ENCODE data around the gene ADARB2.
"Not testable (repeated sequence)": the region's sequence is repeated elsewhere in the genome, so short reads cannot be mapped to it uniquely, and the experiment has no call there.

The ADARB2 gene

GRCh38 chr10:1256432-1256725 is 480.9 kb downstream of the ADARB2 start:
- DNase-seq (no peak), ATAC-seq (replicated peaks) (peak; percentile 35)
- peaks cover 39 to 43% of the 10 kb centered on the region in 2 donors for H3K27me3 Mint-ChIP-seq
- no peak overlapping the region for H3K27ac Mint-ChIP-seq
- peaks cover 8 to 13% of the 10 kb centered on the region in 2 donors for H3K9me3 Mint-ChIP-seq
- peaks cover 9% of the 10 kb centered on the region for H3K36me3 Mint-ChIP-seq (ENCODE audit: insufficient read depth)
- peaks cover 24 to 49% of the 10 kb centered on the region in 2 donors for H3K4me1 Mint-ChIP-seq (ENCODE audit: low read depth in 2 of 2)
- H3K4me3 Mint-ChIP-seq, result peak overlapping the region in 1 of 2 donors; percentile 26

DNA sequence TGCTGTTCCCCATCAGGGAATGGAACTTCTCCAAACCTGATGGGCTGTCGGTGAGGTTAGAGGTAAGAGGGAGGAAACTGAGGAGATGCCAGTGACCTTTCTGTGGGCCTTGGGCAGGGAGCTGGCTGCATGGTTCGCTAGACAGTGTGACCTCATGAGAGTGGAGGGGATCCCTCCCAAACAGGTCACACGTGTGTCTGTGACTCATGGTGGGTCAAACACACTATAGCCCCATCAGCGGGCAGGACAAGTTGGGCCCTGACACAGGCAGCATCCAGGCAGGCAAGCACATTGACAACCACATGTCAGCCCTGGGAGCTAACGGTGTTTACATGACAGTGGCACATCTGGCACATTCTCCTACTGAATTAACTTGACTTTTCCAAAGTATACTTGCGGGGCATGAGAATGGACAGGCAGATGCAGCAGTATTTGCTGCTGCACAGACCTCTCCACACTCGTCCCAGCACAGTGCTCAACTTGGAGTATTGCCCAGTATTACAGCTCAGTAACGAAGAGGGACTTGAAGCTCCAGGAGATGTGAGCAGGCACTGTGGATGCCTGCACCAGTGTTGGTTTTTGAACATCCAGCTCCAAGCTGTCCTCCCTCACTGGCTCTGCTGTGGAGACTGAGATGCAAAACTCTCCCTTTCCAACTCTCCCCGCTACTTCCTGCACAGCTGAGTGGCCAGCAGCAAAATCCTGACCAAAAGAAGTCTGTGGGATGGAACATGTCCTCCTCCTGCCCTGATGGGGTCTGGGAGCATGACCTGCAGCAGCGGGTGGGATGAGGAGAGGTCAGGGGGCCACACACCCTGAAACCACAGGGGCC is 481.5 kb downstream of the ADARB2 start:
- peaks cover 9% of the 10 kb centered on the region for H3K36me3 Mint-ChIP-seq (ENCODE audit: insufficient read depth)

DNA sequence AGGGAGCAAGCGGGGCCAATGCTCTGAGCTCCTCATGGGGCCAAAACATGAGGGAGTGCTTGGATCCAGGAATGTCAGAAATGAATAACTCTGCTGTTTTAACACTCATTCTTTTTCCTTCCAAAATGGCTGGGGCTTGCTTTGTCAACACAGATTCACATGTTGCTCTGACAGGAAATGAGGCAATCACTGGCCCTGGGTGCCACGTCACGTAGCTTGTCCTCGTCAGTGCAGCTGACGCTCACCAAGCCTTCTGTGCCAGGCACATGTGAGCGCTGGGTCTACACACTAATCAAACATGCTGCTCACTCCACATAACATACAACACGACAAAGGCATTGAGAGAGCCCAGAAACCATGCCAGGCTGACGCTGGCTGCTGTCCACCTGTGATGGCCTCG is 482.2 kb downstream of the ADARB2 start:
- H3K27me3 Mint-ChIP-seq, result peaks cover 52 to 56% of the 10 kb centered on the region in 2 donors
- DNase-seq (no peak), ATAC-seq (replicated peaks) (peak; percentile 54)
- peaks cover 8 to 13% of the 10 kb centered on the region in 2 donors for H3K9me3 Mint-ChIP-seq
- H3K27ac Mint-ChIP-seq, result peak overlapping the region in 1 of 2 donors; percentile 54
- H3K4me3 Mint-ChIP-seq, result peak overlapping the region in 1 of 2 donors; percentile 43
- H3K4me1 Mint-ChIP-seq (ENCODE audit: low read depth in 2 of 2), result peaks cover 24 to 49% of the 10 kb centered on the region in 2 donors
- H3K36me3 Mint-ChIP-seq (ENCODE audit: insufficient read depth), result peaks cover 9% of the 10 kb centered on the region

More for the DNA sequence above, 481.5 kb downstream of the ADARB2 start:
- DNase-seq, result no peak
- peak overlapping the region in 1 of 2 donors; percentile 43 for H3K4me3 Mint-ChIP-seq
- H3K27ac Mint-ChIP-seq, result peak overlapping the region in 1 of 2 donors; percentile 54
- H3K4me1 Mint-ChIP-seq (ENCODE audit: low read depth in 2 of 2), result peaks cover 24 to 49% of the 10 kb centered on the region in 2 donors
- H3K27me3 Mint-ChIP-seq, result peaks cover 45 to 49% of the 10 kb centered on the region in 2 donors
- ATAC-seq (replicated peaks), result no peak
- peaks cover 8 to 13% of the 10 kb centered on the region in 2 donors for H3K9me3 Mint-ChIP-seq

DNA sequence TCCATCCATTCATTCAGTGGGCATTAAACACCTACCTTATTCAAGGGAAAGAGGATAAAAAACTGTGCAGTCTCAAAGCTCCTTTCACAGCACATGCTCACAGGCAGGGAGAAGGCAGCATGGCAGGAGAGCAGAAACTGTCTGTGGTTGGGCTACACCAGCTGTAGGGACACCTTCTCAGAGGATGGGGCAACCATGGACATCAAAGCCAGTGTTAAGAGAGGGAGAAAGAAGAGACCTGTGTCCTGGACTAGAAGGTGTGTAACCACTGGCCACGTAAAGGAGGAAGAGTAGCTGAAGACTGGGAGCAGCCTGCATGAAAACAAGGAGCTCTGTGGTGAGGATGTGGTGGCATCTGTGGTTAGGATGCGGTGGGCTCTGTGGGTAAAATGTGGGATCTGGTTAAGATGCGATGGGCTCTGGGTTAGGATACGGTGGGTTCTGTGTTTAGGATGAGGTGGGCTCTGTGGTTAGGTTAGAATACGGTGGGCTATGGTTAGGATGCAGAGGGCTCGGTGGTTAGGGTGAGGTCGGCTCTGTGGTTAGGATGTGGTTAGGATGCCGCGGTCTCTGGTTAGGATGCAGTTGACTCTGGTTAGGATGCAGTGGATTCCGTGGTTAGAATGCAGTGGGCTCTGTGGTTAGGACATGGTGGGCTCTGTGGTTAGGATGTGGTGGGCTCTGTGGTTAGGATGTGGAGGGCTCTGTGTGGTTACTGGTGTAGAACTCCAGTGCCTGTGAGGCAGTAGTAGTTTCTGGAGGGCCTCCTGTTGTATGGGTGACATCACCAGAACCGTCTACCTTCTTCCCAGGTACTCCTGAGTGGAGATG is 483.6 kb downstream of the ADARB2 start:
- DNase-seq (peak in 2 of 3 experiments; percentile 15 to 33), ATAC-seq (replicated peaks) (peak; percentile 48)
- Mint-ChIP-seq H3K27me3 (peaks cover 51 to 61% of the 10 kb centered on the region in 2 donors), H3K27ac (peak overlapping the region; percentile 91 to 93), H3K9me3 (peaks cover 8 to 13% of the 10 kb centered on the region in 2 donors), H3K4me1 (ENCODE audit: low read depth in 2 of 2) (peaks cover 24 to 49% of the 10 kb centered on the region in 2 donors), H3K36me3 (ENCODE audit: insufficient read depth) (peaks cover 9% of the 10 kb centered on the region), H3K4me3 (peak overlapping the region; percentile 56 to 66)

DNA sequence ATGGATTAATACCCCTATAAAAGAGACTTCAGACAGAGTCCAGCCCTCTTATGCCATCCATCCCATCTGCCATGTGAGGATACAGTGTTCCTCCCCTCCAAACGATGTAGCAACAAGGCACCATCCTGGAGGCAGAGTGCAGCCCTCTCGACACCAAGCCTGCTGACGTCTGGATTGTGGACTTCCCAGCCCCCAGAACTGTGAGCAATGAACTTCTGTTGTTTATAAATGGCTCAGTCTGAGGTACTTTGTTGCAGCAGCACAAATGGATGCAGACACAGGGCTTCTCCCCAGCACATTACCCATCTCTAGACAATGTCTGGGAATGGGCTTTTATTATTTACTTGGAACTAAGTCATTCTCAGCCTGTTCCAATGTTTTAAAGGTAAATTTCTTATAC is 485.6 kb downstream of the ADARB2 start:
- Mint-ChIP-seq H3K27me3 (peaks cover 50 to 60% of the 10 kb centered on the region in 2 donors), H3K9me3 (peaks cover 8 to 13% of the 10 kb centered on the region in 2 donors), H3K4me3 (no peak overlapping the region), H3K36me3 (ENCODE audit: insufficient read depth) (peaks cover 9% of the 10 kb centered on the region), H3K27ac (no peak overlapping the region), H3K4me1 (ENCODE audit: low read depth in 2 of 2) (peaks cover 31 to 43% of the 10 kb centered on the region in 2 donors)
- ATAC-seq (replicated peaks), result no peak
- DNase-seq, result no peak

- H3K27me3 Mint-ChIP-seq, result peaks cover 51 to 60% of the 10 kb centered on the region in 2 donors
- H3K4me3 Mint-ChIP-seq, result no peak overlapping the region
- H3K9me3 Mint-ChIP-seq, result peaks cover 8 to 13% of the 10 kb centered on the region in 2 donors
- ATAC-seq (replicated peaks) (no peak), DNase-seq (no peak)
- peaks cover 22 to 25% of the 10 kb centered on the region in 2 donors for H3K4me1 Mint-ChIP-seq (ENCODE audit: low read depth in 2 of 2)
- peaks cover 9% of the 10 kb centered on the region for H3K36me3 Mint-ChIP-seq (ENCODE audit: insufficient read depth)
- no peak overlapping the region for H3K27ac Mint-ChIP-seq
These were observed 488.0 kb downstream of the ADARB2 start for GRCh38 chr10:1249142-1249920.

DNA sequence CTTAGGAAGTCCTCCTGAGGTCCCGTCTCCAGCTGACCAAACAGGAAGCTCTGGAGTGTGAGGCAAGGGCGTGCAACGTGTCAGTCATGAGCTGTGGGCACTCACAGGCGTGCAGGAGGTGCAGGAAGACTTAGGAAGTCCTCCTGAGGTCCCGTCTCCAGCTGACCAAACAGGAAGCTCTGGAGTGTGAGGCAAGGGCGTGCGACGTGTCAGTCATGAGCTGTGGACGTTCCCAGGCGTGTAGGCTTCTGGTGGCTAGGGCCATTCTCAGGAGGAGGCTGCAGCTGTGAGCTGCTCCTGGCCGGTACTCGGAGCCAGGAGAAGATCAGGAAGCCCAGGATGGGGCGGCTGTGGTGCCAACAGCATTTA is 489.1 kb downstream of the ADARB2 start:
- not testable (repeated sequence) for H3K9me3 Mint-ChIP-seq; H3K36me3 Mint-ChIP-seq (ENCODE audit: insufficient read depth); ATAC-seq (replicated peaks); H3K27ac Mint-ChIP-seq; H3K4me3 Mint-ChIP-seq; DNase-seq
- Mint-ChIP-seq H3K27me3 (peaks cover 42 to 71% of the 10 kb centered on the region in 2 donors), H3K4me1 (ENCODE audit: low read depth in 2 of 2) (peaks cover 12 to 14% of the 10 kb centered on the region in 2 donors)

DNA sequence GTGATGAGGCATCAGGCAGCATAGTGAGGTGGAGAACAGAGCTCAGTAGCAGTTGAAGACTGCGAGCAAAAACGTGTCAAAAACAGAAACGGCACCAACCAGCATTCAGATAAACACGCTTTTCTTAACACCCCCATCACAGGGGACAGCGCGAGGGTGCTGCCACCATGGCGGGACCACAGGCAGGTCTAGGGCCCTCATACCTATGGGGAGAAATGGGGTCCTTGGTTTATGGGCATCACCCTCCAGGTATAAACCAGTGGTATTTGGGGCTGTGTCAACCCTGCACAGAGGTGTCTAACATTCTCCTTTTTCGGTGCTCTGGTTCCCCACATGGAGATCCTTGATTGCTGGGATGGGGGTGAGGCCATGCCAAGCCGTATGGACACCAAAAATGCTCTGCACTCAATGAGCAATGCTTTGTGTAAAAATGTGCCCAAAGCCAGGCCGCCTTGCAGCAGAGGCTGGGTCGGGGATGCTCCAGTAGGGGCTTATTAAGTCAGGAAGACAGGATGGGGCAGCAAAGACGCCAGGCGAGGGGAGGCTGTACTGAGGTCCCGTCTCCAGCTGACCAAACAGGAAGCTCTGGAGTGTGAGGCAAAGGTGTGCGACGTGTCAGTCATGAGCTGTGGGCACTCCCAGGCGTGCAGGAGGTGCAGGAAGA is 489.6 kb downstream of the ADARB2 start:
- Mint-ChIP-seq H3K9me3 (no peaks in the 10 kb centered on the region), H3K4me1 (ENCODE audit: low read depth in 2 of 2) (peaks cover 10 to 13% of the 10 kb centered on the region in 2 donors), H3K27me3 (peaks cover 42 to 76% of the 10 kb centered on the region in 2 donors), H3K36me3 (ENCODE audit: insufficient read depth) (no peaks in the 10 kb centered on the region), H3K27ac (no peak overlapping the region), H3K4me3 (no peak overlapping the region)
- no peak for DNase-seq
- ATAC-seq (replicated peaks), result no peak

DNA sequence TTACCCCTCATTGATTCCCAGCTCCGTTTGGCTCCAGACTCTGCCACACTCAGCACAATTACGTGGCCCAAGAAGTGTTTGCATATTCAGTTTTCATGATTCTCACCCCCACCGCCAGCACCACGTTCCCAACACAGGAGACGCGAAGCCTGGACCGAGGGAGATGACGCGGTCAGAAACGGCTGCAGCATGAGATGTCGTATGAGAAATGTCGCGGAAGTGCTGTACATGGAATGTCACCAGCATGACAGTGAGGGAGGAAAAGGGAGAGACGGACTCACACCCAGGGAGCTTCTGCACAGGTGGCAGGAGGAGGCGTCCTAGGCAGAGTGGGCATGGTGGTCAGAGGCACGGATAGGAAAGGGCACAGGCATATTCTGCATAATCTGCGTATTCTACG is 492.8 kb downstream of the ADARB2 start:
- Mint-ChIP-seq H3K9me3 (no peaks in the 10 kb centered on the region), H3K4me1 (ENCODE audit: low read depth in 2 of 2) (peaks cover 19 to 23% of the 10 kb centered on the region in 2 donors), H3K27ac (no peak overlapping the region), H3K36me3 (ENCODE audit: insufficient read depth) (peaks cover 6% of the 10 kb centered on the region), H3K27me3 (peaks cover 22 to 83% of the 10 kb centered on the region in 2 donors), H3K4me3 (no peak overlapping the region)
- no peak for DNase-seq
- ATAC-seq (replicated peaks), result no peak

GRCh38 chr10:1243486-1244234 is 493.7 kb downstream of the ADARB2 start:
- Mint-ChIP-seq H3K27me3 (peaks cover 17 to 75% of the 10 kb centered on the region in 2 donors), H3K27ac (peak overlapping the region in 1 of 2 donors; percentile 41), H3K4me1 (ENCODE audit: low read depth in 2 of 2) (peaks cover 17 to 23% of the 10 kb centered on the region in 2 donors), H3K9me3 (no peaks in the 10 kb centered on the region), H3K4me3 (no peak overlapping the region), H3K36me3 (ENCODE audit: insufficient read depth) (peaks cover 6% of the 10 kb centered on the region)
- DNase-seq, result no peak
- ATAC-seq (replicated peaks), result no peak

- H3K27me3 Mint-ChIP-seq, result peaks cover 13 to 68% of the 10 kb centered on the region in 2 donors
- peaks cover 6% of the 10 kb centered on the region for H3K36me3 Mint-ChIP-seq (ENCODE audit: insufficient read depth)
- no peak overlapping the region for H3K4me3 Mint-ChIP-seq
- no peak overlapping the region for H3K27ac Mint-ChIP-seq
- no peak for DNase-seq
- H3K9me3 Mint-ChIP-seq, result no peaks in the 10 kb centered on the region
- no peak for ATAC-seq (replicated peaks)
- peaks cover 16 to 23% of the 10 kb centered on the region in 2 donors for H3K4me1 Mint-ChIP-seq (ENCODE audit: low read depth in 2 of 2)
These were observed 494.4 kb downstream of the ADARB2 start for GRCh38 chr10:1242975-1243374.
